Astrocyte of the cerebellum (primary cell): ENCODE results near the gene ITGAD.

Experiments used
- DNase-seq: peaks from one replicate; pipeline ENCODE4 v3.0.0-alpha.2; 2011; ENCODE audit warnings: low read depth
- H3K4me3 ChIP-seq: 2 replicates; pipeline ENCODE4 v1.5.1; 2011; ENCODE audit warnings: mild to moderate bottlenecking, low read depth, low read length, moderate library complexity
- in situ Hi-C: cut with HindIII; loops from 2 replicates; pipeline ENCODE4 v1.10.0; 2017; ENCODE audit warnings: low sequenced_read_pairs
- TF ChIP-seq, protein P1 (sequence below): IDR thresholded peaks from 2 replicates; pipeline ENCODE4 v1.5.1; 2012; ENCODE audit warnings: low read length, low read depth, moderate library complexity, mild to moderate bottlenecking; ENCODE audit errors: missing control alignments

The ITGAD gene

DNA sequence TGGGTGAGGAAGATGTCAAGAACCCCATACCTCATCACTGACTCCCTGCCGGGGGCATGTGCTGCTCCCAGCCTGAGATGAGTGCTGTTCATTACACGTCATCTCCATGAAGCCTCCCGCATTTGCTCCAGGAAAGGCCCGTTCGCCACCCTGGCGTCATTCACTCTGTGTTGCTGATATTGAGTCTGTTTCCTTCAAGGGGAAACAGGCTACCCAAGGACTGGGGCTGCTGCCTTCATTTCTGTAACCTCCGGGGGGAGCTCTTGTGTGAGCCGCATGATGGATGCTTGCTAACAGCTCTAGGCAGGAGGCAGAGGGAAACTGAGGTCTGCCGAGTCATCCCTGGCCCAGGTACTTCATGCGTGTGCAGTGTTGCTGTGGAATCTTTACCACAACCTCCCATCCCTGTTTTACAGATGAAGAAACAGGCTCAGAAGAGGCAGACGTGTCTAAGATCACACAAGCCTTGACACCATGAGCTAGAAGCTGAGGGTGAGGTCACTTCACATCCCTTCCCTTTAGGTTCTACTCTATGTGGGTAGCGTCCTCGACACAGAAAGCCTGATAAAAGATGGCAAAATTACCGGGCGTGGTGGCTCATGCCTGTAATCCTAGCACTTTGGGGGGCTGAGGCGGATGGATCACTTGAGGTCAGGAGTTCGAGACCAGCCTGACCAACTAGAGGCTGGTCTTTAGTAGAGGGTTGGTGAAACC is 62.6 kb downstream of the ITGAD start:
- in situ Hi-C loops, result loop anchor here (10.0 kb wide), 1 partner anchor 261 kb away; no protein-coding TSS in a partner anchor
- TF ChIP-seq, protein P1, sequence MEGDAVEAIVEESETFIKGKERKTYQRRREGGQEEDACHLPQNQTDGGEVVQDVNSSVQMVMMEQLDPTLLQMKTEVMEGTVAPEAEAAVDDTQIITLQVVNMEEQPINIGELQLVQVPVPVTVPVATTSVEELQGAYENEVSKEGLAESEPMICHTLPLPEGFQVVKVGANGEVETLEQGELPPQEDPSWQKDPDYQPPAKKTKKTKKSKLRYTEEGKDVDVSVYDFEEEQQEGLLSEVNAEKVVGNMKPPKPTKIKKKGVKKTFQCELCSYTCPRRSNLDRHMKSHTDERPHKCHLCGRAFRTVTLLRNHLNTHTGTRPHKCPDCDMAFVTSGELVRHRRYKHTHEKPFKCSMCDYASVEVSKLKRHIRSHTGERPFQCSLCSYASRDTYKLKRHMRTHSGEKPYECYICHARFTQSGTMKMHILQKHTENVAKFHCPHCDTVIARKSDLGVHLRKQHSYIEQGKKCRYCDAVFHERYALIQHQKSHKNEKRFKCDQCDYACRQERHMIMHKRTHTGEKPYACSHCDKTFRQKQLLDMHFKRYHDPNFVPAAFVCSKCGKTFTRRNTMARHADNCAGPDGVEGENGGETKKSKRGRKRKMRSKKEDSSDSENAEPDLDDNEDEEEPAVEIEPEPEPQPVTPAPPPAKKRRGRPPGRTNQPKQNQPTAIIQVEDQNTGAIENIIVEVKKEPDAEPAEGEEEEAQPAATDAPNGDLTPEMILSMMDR, result peak; percentile 33
- no peak overlapping the region for H3K4me3 ChIP-seq
- no peak for DNase-seq

DNA sequence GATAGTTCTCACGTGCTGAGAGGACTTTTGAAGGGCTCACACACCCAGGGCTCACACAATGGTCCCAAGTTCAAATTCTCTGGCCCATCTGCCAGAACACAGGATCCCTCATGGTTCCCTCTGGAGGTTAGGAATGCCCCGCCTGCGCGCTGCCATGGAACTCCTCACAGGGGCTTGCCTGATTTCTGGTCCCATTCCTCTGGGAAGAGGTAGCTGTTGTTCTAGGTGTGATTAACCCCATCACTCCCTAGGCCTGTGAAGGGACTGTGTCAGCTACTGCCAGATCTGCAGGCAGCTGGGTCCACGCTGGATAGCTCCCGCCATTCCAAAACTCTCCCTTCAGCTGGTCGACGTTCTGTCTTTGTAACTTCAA is 63.8 kb downstream of the ITGAD start:
- no peak overlapping the region for H3K4me3 ChIP-seq
- in situ Hi-C loops, result loop anchor here (10.0 kb wide), 1 partner anchor 262 kb away; no protein-coding TSS in a partner anchor
- no peak for DNase-seq
- TF ChIP-seq, protein P1, result no peak

DNA sequence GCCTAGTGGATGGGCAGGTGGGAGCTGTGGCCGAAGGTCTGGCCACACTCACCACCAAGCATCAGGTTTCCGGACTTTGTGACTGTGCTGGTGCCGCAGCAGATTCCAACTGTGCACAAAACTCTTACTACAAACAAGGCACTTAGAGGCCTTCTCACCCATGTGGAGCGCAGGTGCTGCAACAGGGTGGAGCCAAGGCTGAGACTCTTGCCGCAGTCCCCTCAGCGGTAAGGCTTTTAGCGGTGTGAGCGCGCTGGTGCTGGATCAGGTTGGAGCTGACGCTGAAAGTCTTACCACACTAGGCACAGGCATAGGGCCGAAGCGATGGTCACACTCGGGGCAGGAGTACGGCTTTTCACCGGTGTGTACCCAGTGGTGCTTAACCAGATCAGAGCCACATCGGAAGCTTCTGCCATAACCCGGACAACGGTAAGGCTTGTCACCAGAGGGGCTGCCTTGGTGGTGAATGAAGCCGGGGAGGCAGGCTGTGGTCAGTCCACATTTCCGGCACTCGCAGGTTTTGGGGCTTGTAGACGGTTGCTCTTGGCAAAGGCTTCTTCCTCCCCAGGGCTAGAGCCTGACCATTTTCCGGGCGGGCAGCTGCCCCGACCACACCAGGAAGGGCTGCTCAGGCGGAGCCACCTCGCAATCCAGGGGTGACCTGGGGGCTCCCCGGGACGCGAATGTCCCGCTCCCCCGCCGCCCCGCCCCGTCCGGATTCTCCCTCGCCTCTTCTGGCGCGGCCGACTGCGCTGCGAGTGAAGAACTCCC is 65.1 kb downstream of the ITGAD start:
- H3K4me3 ChIP-seq, result peak overlapping the region; percentile 82
- in situ Hi-C loops, result loop anchor here (10.0 kb wide), 1 partner anchor 263 kb away; no protein-coding TSS in a partner anchor
- TF ChIP-seq, protein P1, result peak; percentile 33
- DNase-seq, result no peak

DNA sequence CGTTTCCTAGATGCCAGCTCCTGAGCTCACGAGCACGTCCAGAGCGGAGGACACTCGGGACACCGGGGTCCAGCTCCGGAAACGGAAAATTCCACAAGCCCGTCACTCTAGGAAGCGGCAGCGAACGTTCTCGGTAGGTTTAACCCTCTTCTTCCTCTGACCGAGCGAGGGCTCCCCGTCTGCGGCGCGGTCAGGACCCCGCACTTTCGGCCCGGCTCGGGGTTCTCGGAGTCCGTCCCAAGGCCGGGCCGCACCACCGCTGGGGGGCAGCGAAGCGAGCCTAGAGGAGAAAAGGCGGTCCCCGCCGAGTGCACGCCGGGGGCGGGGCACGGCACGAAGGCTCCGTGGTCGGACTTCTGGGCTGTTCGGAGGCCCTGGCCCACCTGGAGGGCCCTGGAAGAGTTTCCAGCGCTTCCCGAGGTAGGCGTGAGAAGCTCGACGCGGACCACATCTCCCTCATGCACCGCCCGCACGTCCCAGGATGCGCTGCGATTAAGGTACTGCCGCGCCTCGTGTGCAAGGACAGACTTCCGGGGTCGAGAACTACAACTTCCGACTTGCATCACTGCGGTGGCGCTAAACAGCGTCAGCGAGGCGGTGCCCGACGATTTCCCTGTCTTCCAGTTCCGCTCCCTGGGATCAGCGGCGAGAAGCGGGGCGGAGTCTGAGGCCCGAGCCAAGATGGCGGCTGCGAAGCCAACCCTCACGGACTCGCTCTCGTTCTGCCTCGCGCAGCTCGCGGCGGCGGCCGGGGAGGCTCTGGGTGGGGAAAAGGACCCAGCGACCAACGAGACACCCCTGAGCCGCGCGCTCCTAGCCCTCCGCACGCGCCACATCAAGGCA is 65.9 kb downstream of the ITGAD start, which contains the start of gene ARMC5:
Gene ARMC5 (plus strand): TSS at position 658 of the 843 bp plus-strand sequence. CDS start 24 bp downstream, at position 682.
- TF ChIP-seq, protein P1, result peak; percentile 53
- peak within 1 kb of the TSS; percentile 82 for H3K4me3 ChIP-seq
- in situ Hi-C loops, result loop anchor here (10.0 kb wide), 1 partner anchor 264 kb away; no protein-coding TSS in a partner anchor
- DNase-seq, result peak; percentile 98

DNA sequence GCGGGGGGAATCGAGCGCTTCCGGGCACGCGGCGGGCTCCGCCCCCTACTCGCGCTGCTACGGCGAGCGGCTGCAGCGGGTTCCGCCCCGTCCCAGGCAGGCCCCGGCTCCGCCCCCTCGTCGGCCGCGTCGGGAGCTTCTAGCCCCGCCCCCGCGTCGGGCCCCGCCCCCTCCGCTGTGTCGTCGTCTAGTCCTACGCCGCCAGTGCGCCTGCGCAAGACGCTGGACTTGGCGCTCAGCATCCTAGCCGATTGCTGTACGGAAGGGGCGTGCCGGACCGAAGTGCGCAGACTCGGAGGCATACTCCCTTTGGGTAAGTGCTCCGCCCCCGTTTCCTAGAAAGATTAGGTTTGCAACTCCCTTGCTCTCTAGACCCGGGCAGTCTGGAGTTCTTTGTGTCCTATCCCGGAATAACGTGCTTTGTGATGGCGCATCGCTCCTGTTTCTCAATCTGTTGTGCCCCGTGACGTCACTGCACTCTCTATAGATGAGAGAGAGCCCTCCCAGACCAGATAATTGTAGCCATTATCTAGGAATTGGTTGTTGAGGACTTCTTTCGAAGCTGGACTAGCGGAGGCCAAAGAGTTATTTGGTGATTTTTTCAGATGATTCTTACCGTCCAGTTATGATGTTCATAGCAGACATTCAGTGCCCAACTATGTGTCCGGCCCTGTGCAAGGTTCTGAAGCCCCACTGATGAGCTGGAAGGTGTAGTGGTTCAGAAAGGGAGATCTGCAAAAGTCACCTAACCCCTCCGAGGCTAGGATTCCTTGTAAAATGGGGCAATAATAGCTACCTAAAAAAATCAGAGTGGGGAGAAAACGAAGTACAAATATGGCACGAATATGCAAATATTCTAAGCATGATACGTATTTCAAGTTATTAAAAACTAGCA is 66.8 kb downstream of the ITGAD start:
- peak; percentile 97 for DNase-seq
- TF ChIP-seq, protein P1, result no peak
- H3K4me3 ChIP-seq, result peak overlapping the region; percentile 82
- in situ Hi-C loops, result loop anchor here (10.0 kb wide), 1 partner anchor 265 kb away; no protein-coding TSS in a partner anchor
